K562 (cell line): Measurements from ENCODE around the gene DACT3. TPM values are rescaled to one million over a fixed set of nuclear protein-coding genes. Genes with fewer than 3 reads are reported as not detected.
A peak's percentile ranks its signal among the peaks of the same experiment; 100 is the strongest.

Source experiments
- ATF1 ChIP-seq, 2 experiments: fragments of 450-650 bp in 1 of 2; IDR thresholded peaks; 2 replicates each; pipeline ENCODE4 v1.6.1; 2016; ENCODE audit warnings: missing compliant biosample characterization in 1 of 2, missing genetic modification characterization in 1 of 2
- BRF1 ChIP-seq: IDR thresholded peaks from 3 replicates; pipeline ENCODE4 v1.6.1; 2011; ENCODE audit warnings: borderline replicate concordance, mild to moderate bottlenecking; ENCODE audit not compliant: insufficient read length; ENCODE audit errors: extremely low read depth
- CHD1 ChIP-seq: fragments of 200-600 bp; sonication (generic); IDR thresholded peaks from one replicate; pipeline ENCODE4 v1.6.1; 2012; ENCODE audit warnings: mild to moderate bottlenecking, moderate library complexity, low read length, inconsistent platforms
- DIDO1 ChIP-seq: fragments of 450-650 bp; IDR thresholded peaks from 2 replicates; pipeline ENCODE4 v1.6.1; 2016; ENCODE audit warnings: low read depth, missing biosample characterization, missing genetic modification characterization
- ETS2 ChIP-seq: IDR thresholded peaks from 2 replicates; pipeline ENCODE4 v1.6.1; 2016; ENCODE audit warnings: borderline replicate concordance, missing genetic modification characterization, mild to moderate bottlenecking, moderate library complexity, missing compliant biosample characterization; ENCODE audit not compliant: poor library complexity, severe bottlenecking
- MXI1 ChIP-seq: IDR thresholded peaks from 2 replicates; pipeline ENCODE4 v1.6.1; 2011; ENCODE audit warnings: low read depth, mild to moderate bottlenecking, improper control_type of control experiment, low read length
- NCOA6 ChIP-seq: fragments of 450-650 bp; IDR thresholded peaks from 2 replicates; pipeline ENCODE4 v1.6.1; 2017; ENCODE audit warnings: mild to moderate bottlenecking
- NUFIP1 ChIP-seq: fragments of 450-650 bp; IDR thresholded peaks from 2 replicates; pipeline ENCODE4 v1.6.1; 2018; ENCODE audit not compliant: partially characterized antibody
- PCBP1 ChIP-seq: fragments of 200-400 bp; formaldehyde crosslinking; IDR thresholded peaks from 2 replicates; pipeline ENCODE4 v1.6.1; 2018; ENCODE audit warnings: mild to moderate bottlenecking, low read depth, low read length; ENCODE audit not compliant: poor library complexity, severe bottlenecking
- POLR2G ChIP-seq: fragments of 200-400 bp; formaldehyde crosslinking; IDR thresholded peaks from 2 replicates; pipeline ENCODE4 v1.6.1; 2017; ENCODE audit warnings: low read depth, mild to moderate bottlenecking, antibody characterized with exemption, low read length, moderate library complexity
- RBM25 ChIP-seq: fragments of 200-400 bp; formaldehyde crosslinking; IDR thresholded peaks from 2 replicates; pipeline ENCODE4 v1.6.1; 2018; ENCODE audit warnings: low read length, low read depth, moderate library complexity; ENCODE audit not compliant: severe bottlenecking
- WHSC1 ChIP-seq: IDR thresholded peaks from one replicate; pipeline ENCODE4 v1.6.1; 2012; ENCODE audit warnings: low read length, control low read depth, inconsistent platforms
- ZBTB8A ChIP-seq: fragments of 450-650 bp; IDR thresholded peaks from 2 replicates; pipeline ENCODE4 v1.6.1; 2018; ENCODE audit warnings: mild to moderate bottlenecking, moderate library complexity; ENCODE audit not compliant: partially characterized antibody
- ZNF431 ChIP-seq: sonication (generic); formaldehyde crosslinking; IDR thresholded peaks from 2 replicates; pipeline ENCODE4 v1.8.0; 2022; ENCODE audit warnings: mild to moderate bottlenecking, missing genetic modification reagents
- ZNF696 ChIP-seq: fragments of 250-450 bp; sonication (Bioruptor Pico); conservative IDR thresholded peaks from 2 replicates; pipeline ENCODE4 v1.4.0; 2020; ENCODE audit warnings: mild to moderate bottlenecking, moderate library complexity
- ZNF778 ChIP-seq: fragments of 450-650 bp; formaldehyde crosslinking; IDR thresholded peaks from 2 replicates; pipeline ENCODE4 v1.4.0; 2020; ENCODE audit warnings: mild to moderate bottlenecking, moderate library complexity
- polyA plus RNA-seq, 8 experiments: library from polyadenylated mRNA; depleted of rRNA in 4 of 8; stranded (reverse) in 5 of 8; unstranded in 3 of 8; fragments of >200 nt; fragmentation: Nextera tagmentation in 2 of 8; fragmentation: Illumina TruSeq in 1 of 8; extraction: Ambion mirVana in 2 of 8; extraction: Trizol in 1 of 8; gene quantifications; 2 replicates each; pipeline versions ENCODE4 v1.2.1 to v1.2.3, GENCODE V29; 2011 to 2014; ENCODE audit warnings: inconsistent platforms in 1 of 8, missing spikeins in 1 of 8
- total RNA-seq, 7 experiments: library from RNA; depleted of rRNA in 6 of 7; stranded (reverse); fragments of >200 nt in 6 of 7; fragmentation: Illumina TruSeq in 2 of 7; extraction: Trizol in 2 of 7; gene quantifications; 2 replicates each; pipeline versions ENCODE4 v1.2.1 to v1.2.3, GENCODE V29; 2011 to 2021; ENCODE audit warnings: low replicate concordance in 1 of 7
- TF ChIP-seq, protein P1 (sequence below): fragments of 450-650 bp; IDR thresholded peaks from 2 replicates; pipeline ENCODE4 v1.7.1; 2018; ENCODE audit warnings: mild to moderate bottlenecking, low read depth; ENCODE audit not compliant: partially characterized antibody
- TF ChIP-seq, protein P2 (sequence below): fragments of 450-650 bp; IDR thresholded peaks from 2 replicates; pipeline ENCODE4 v1.6.1; 2016; ENCODE audit warnings: borderline replicate concordance
- TF ChIP-seq, protein P3 (sequence below), 2 experiments: fragments of 450-650 bp; IDR thresholded peaks; 2 replicates each; pipeline ENCODE4 v1.6.1; 2016
- TF ChIP-seq, protein P4 (sequence below), 2 experiments: fragments of 200-800 bp in 1 of 2; sonication (Bioruptor generic) in 1 of 2; sonication (generic) in 1 of 2; formaldehyde crosslinking in 1 of 2; IDR thresholded peaks in 1 of 2; conservative IDR thresholded peaks in 1 of 2; 2 replicates each; pipeline versions ENCODE4 v1.5.0 to v1.6.1; 2016 to 2020; ENCODE audit warnings: missing compliant biosample characterization in 1 of 2, missing genetic modification characterization in 1 of 2, missing genetic modification reagents in 1 of 2

DACT3 gene
- total and polyA plus RNA-seq, 9 of the 15 experiments (the other 6 are each of a cell fraction or from before 2014, with no cell fraction given): 0.67 to 6.5 (median 3.5) TPM

DNA sequence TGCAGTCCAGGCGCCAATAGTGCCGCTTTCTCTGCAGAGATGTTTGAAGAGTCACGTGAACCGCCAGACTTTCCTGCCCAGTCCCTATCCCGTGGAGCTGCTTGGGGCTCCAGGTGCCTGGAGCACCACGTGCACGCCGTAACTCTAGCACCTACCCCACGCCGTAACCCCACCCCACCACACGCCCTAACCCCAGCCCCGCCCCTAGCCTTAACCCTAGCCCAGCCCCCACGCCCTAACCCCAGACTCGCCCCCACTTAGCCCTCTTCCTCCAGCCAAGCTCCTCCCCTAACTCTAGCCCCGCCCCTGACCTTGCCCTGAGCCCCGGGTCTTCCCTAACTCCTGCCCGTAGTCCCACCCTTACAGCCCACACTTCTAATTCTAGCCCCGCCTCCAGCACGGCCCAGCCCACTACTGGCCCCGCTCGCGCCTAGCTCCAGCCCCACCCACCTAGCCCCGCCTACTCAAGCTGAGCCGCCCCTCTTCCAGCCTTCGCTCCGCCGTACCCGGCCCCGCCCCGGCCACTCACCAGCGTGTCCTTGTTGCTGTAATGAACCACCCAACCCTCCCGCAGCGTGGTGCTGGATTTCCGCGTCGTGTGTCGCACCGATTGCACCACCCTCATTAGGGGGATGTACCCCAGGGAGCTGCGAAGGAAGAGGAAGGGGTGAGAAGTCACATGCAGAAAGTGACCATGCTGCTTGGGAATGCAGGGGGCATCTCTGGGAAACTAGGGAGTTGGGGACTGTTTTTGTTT is 36.4 kb upstream of the DACT3 start (continued):
- TF ChIP-seq BRF1: no peak
- TF ChIP-seq POLR2G: peak; percentile 72
- no peak for TF ChIP-seq ZNF778 (CRISPR knock-in tag)
- TF ChIP-seq, protein P1, sequence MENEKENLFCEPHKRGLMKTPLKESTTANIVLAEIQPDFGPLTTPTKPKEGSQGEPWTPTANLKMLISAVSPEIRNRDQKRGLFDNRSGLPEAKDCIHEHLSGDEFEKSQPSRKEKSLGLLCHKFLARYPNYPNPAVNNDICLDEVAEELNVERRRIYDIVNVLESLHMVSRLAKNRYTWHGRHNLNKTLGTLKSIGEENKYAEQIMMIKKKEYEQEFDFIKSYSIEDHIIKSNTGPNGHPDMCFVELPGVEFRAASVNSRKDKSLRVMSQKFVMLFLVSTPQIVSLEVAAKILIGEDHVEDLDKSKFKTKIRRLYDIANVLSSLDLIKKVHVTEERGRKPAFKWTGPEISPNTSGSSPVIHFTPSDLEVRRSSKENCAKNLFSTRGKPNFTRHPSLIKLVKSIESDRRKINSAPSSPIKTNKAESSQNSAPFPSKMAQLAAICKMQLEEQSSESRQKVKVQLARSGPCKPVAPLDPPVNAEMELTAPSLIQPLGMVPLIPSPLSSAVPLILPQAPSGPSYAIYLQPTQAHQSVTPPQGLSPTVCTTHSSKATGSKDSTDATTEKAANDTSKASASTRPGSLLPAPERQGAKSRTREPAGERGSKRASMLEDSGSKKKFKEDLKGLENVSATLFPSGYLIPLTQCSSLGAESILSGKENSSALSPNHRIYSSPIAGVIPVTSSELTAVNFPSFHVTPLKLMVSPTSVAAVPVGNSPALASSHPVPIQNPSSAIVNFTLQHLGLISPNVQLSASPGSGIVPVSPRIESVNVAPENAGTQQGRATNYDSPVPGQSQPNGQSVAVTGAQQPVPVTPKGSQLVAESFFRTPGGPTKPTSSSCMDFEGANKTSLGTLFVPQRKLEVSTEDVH: peak; percentile 38
- TF ChIP-seq CHD1: no peak
- TF ChIP-seq DIDO1 (tag): no peak
- TF ChIP-seq WHSC1: no peak
- no peak for TF ChIP-seq PCBP1
- TF ChIP-seq, protein P2, sequence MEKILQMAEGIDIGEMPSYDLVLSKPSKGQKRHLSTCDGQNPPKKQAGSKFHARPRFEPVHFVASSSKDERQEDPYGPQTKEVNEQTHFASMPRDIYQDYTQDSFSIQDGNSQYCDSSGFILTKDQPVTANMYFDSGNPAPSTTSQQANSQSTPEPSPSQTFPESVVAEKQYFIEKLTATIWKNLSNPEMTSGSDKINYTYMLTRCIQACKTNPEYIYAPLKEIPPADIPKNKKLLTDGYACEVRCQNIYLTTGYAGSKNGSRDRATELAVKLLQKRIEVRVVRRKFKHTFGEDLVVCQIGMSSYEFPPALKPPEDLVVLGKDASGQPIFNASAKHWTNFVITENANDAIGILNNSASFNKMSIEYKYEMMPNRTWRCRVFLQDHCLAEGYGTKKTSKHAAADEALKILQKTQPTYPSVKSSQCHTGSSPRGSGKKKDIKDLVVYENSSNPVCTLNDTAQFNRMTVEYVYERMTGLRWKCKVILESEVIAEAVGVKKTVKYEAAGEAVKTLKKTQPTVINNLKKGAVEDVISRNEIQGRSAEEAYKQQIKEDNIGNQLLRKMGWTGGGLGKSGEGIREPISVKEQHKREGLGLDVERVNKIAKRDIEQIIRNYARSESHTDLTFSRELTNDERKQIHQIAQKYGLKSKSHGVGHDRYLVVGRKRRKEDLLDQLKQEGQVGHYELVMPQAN: peak; percentile 78
- TF ChIP-seq ATF1 (CRISPR knock-in tag; IDR thresholded peaks at IDR 0.05): no peak
- TF ChIP-seq ATF1 (tag; IDR thresholded peaks at IDR 0.05): peak; percentile 56; the same call in 1 of the 2 replicates
- no peak for TF ChIP-seq NCOA6
- no peak for TF ChIP-seq RBM25
- TF ChIP-seq ZBTB8A: no peak
- TF ChIP-seq, protein P3, sequence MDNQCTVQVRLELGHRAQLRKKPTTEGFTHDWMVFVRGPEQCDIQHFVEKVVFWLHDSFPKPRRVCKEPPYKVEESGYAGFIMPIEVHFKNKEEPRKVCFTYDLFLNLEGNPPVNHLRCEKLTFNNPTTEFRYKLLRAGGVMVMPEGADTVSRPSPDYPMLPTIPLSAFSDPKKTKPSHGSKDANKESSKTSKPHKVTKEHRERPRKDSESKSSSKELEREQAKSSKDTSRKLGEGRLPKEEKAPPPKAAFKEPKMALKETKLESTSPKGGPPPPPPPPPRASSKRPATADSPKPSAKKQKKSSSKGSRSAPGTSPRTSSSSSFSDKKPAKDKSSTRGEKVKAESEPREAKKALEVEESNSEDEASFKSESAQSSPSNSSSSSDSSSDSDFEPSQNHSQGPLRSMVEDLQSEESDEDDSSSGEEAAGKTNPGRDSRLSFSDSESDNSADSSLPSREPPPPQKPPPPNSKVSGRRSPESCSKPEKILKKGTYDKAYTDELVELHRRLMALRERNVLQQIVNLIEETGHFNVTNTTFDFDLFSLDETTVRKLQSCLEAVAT (IDR thresholded peaks at IDR 0.05): no peak
- TF ChIP-seq, protein P4, sequence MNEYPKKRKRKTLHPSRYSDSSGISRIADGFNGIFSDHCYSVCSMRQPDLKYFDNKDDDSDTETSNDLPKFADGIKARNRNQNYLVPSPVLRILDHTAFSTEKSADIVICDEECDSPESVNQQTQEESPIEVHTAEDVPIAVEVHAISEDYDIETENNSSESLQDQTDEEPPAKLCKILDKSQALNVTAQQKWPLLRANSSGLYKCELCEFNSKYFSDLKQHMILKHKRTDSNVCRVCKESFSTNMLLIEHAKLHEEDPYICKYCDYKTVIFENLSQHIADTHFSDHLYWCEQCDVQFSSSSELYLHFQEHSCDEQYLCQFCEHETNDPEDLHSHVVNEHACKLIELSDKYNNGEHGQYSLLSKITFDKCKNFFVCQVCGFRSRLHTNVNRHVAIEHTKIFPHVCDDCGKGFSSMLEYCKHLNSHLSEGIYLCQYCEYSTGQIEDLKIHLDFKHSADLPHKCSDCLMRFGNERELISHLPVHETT (CRISPR knock-in tag; conservative IDR thresholded peaks at IDR 0.05 in 1 of 2, IDR thresholded peaks at IDR 0.05 in 1 of 2): no peak
- peak; percentile 78 for TF ChIP-seq MXI1
- no peak for TF ChIP-seq ZNF696 (CRISPR knock-in tag)
- TF ChIP-seq ZNF431 (CRISPR knock-in tag): no peak
- no peak for TF ChIP-seq NUFIP1
- no peak for TF ChIP-seq ETS2 (tag)
